Kidney (tissue), 14 donors: Measurements from ENCODE around the gene TEX38. TPM values are rescaled to one million over a fixed set of nuclear protein-coding genes. Genes with fewer than 3 reads are reported as not detected.

Experiments used
- DNase-seq, 5 donors: peaks; one replicate each; pipeline ENCODE4 v3.0.0-alpha.2; 2013 to 2020
- FAIRE-seq: peaks from 2 replicates; lab custom pipeline; 2012; peaks lifted over from hg19 to GRCh38; lab: Jason Lieb, UNC
- H3K27ac ChIP-seq, 2 donors: one replicate each; pipeline ENCODE4 v1.7.0; 2013; ENCODE audit warnings: low read depth in 2 of 2, low read length in 2 of 2, inconsistent platforms in 1 of 2
- H3K27me3 ChIP-seq: one replicate; pipeline ENCODE4 v1.7.1; 2013; ENCODE audit warnings: low read length, inconsistent platforms; ENCODE audit not compliant: control insufficient read depth, insufficient read depth
- H3K36me3 ChIP-seq, 3 donors: one replicate each; pipeline versions ENCODE4 v1.7.0 to v1.7.1; 2013; ENCODE audit warnings: low read length in 3 of 3, control low read depth in 1 of 3, inconsistent platforms in 1 of 3; ENCODE audit not compliant: insufficient read depth in 3 of 3, control insufficient read depth in 2 of 3
- H3K4me1 ChIP-seq, 3 donors: one replicate each; pipeline versions ENCODE4 v1.7.0 to v1.7.1; 2013; ENCODE audit warnings: low read length in 3 of 3, inconsistent platforms in 1 of 3, low read depth in 1 of 3; ENCODE audit not compliant: control insufficient read depth in 2 of 3, insufficient read depth in 2 of 3
- H3K4me3 ChIP-seq, 3 donors: one replicate each; pipeline versions ENCODE4 v1.7.0 to v1.8.1; 2013; ENCODE audit warnings: low read length in 3 of 3, control low read depth in 1 of 3, inconsistent platforms in 1 of 3
- H3K9ac ChIP-seq, 3 donors: one replicate each; pipeline versions ENCODE4 v1.7.0 to v1.7.1; 2013; ENCODE audit warnings: low read length in 3 of 3, control low read depth in 1 of 3, inconsistent platforms in 1 of 3
- H3K9me3 ChIP-seq, 3 donors: one replicate each; pipeline versions ENCODE4 v1.7.0 to v1.7.1; 2013; ENCODE audit warnings: low read length in 3 of 3, control low read depth in 1 of 3, inconsistent platforms in 1 of 3; ENCODE audit not compliant: control insufficient read depth in 2 of 3, insufficient read depth in 1 of 3
- intact Hi-C: fragments of 100-400 bp; cut with DNase I; formaldehyde crosslinking; loops from one replicate; pipeline ENCODE4 v1.11.1; 2022
- polyA plus RNA-seq: library from polyadenylated mRNA; stranded (reverse); fragments of 350-450 nt; fragmentation: Illumina TruSeq; extraction: RNeasy Lipid Tissue Mini Kit (QIAGEN cat#74804); gene quantifications from one replicate; pipeline ENCODE4 v1.2.3, GENCODE V29; 2014; ENCODE audit warnings: low read depth, low replicate concordance; ENCODE audit not compliant: insufficient read depth
- total RNA-seq: library from RNA; stranded (reverse); fragmentation: NEBNext Ultra II Directional; extraction: Animal tissue kit (Norgen Biotek cat#: 25700); gene quantifications from one replicate; pipeline ENCODE4 v1.2.1, GENCODE V29; 2021
- TF ChIP-seq, protein P1 (sequence below): IDR thresholded peaks from 3 replicates; pipeline ENCODE4 v1.5.1; 2012; ENCODE audit warnings: mild to moderate bottlenecking, moderate library complexity, borderline replicate concordance; ENCODE audit not compliant: insufficient read depth; ENCODE audit errors: extremely low read depth
- donor health status: control.
- donor health status: control.
- donor health status: control.
- donor health status: control.
- donor health status: control.
- donor health status: DM: yes; HTN: yes; CAD: no.
- donor health status: Normal renal cell carcinoma (clear cell type).

The TEX38 gene
- total and polyA plus RNA-seq, 2 donors from 2014 or later, result 0.35 TPM; not detected in 1

- no peak overlapping the region for H3K27ac ChIP-seq
- no peak for DNase-seq
Measured at GRCh38 chr1:46717654-46718053, 46.0 kb downstream of the TEX38 start.

GRCh38 chr1:46718340-46718726 lies 46.7 kb downstream of the TEX38 start:
- Histone ChIP-seq H3K36me3 (peaks cover 0 to 10% (median 4%) of the 10 kb centered on the region in 3 donors), H3K4me1 (peaks cover 0 to 23% (median 16%) of the 10 kb centered on the region in 3 donors), H3K4me3 (peak overlapping the region; percentile 84 to 92 (median 88)), H3K27ac (peak overlapping the region in 1 of 2 donors; percentile 65), H3K27me3 (no peaks in the 10 kb centered on the region), H3K9ac (peak overlapping the region; percentile 64 to 87 (median 82)), H3K9me3 (no peaks in the 10 kb centered on the region)
- TF ChIP-seq, protein P1, sequence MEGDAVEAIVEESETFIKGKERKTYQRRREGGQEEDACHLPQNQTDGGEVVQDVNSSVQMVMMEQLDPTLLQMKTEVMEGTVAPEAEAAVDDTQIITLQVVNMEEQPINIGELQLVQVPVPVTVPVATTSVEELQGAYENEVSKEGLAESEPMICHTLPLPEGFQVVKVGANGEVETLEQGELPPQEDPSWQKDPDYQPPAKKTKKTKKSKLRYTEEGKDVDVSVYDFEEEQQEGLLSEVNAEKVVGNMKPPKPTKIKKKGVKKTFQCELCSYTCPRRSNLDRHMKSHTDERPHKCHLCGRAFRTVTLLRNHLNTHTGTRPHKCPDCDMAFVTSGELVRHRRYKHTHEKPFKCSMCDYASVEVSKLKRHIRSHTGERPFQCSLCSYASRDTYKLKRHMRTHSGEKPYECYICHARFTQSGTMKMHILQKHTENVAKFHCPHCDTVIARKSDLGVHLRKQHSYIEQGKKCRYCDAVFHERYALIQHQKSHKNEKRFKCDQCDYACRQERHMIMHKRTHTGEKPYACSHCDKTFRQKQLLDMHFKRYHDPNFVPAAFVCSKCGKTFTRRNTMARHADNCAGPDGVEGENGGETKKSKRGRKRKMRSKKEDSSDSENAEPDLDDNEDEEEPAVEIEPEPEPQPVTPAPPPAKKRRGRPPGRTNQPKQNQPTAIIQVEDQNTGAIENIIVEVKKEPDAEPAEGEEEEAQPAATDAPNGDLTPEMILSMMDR, result no peak
- FAIRE-seq (no peak), DNase-seq (no peak)
- intact Hi-C loops, result no loop called here

More at GRCh38 chr1:46717654-46718053, 46.0 kb downstream of the TEX38 start:
- peaks cover 2 to 10% (median 4%) of the 10 kb centered on the region in 3 donors for H3K36me3 ChIP-seq
- intact Hi-C loops, result no loop called here
- no peaks in the 10 kb centered on the region for H3K27me3 ChIP-seq
- TF ChIP-seq, protein P1, result no peak
- H3K9me3 ChIP-seq, result no peaks in the 10 kb centered on the region
- peak overlapping the region; percentile 21 to 92 (median 88) for H3K4me3 ChIP-seq
- FAIRE-seq, result no peak
- peaks cover 0 to 23% (median 16%) of the 10 kb centered on the region in 3 donors for H3K4me1 ChIP-seq
- peak overlapping the region in 1 of 3 donors; percentile 87 for H3K9ac ChIP-seq

- Histone ChIP-seq H3K36me3 (peaks cover 0 to 10% (median 4%) of the 10 kb centered on the region in 3 donors), H3K27ac (peak within 1 kb of the TSS; percentile 42 to 65), H3K4me1 (peaks cover 0 to 23% (median 16%) of the 10 kb centered on the region in 3 donors), H3K27me3 (no peaks in the 10 kb centered on the region), H3K4me3 (peak within 1 kb of the TSS; percentile 84 to 92 (median 88)), H3K9me3 (no peaks in the 10 kb centered on the region), H3K9ac (peak within 1 kb of the TSS; percentile 64 to 87 (median 82))
- intact Hi-C loops, result no loop called here
- TF ChIP-seq, protein P1, result no peak
- FAIRE-seq, result peak; percentile 54
- DNase-seq, result peak; percentile 97 to 99 (median 98)
Measured at GRCh38 chr1:46718727-46719622, 47.3 kb downstream of the TEX38 start, which contains the start of gene EFCAB14. EFCAB14 (minus strand) TSS chr1:46719114; CDS start chr1:46718087, 1,027 bp downstream.
